HG03342 (cell line): ENCODE data around the gene RHBDD3.
"Not testable (repeated sequence)": the region's sequence is repeated elsewhere in the genome, so short reads cannot be mapped to it uniquely, and the experiment has no call there.

Source experiments
- ATAC-seq: cut with Tn5 transposase; IDR thresholded peaks from one replicate; pipeline ENCODE4 v1.9.1; 2021; ENCODE audit warnings: mild to moderate bottlenecking, moderate library complexity; ENCODE audit not compliant: unreplicated experiment

RHBDD3 gene

GRCh38 chr22:29251981-29252911 lies 15.5 kb downstream of the RHBDD3 start:
- no peak for ATAC-seq

- no peak for ATAC-seq
Observed at GRCh38 chr22:29251265-29251664, 16.5 kb downstream of the RHBDD3 start.

GRCh38 chr22:29247891-29248290 lies 19.9 kb downstream of the RHBDD3 start:
- not testable (repeated sequence) for ATAC-seq

GRCh38 chr22:29245626-29246385 lies 22.0 kb downstream of the RHBDD3 start:
- no peak for ATAC-seq

GRCh38 chr22:29244785-29245625 lies 22.8 kb downstream of the RHBDD3 start:
- no peak for ATAC-seq

GRCh38 chr22:29243874-29244446 lies 23.8 kb downstream of the RHBDD3 start:
- no peak for ATAC-seq

GRCh38 chr22:29240481-29240880 lies 27.3 kb downstream of the RHBDD3 start:
- not testable (repeated sequence) for ATAC-seq

GRCh38 chr22:29233277-29233877 lies 34.4 kb downstream of the RHBDD3 start:
- no peak for ATAC-seq

- no peak for ATAC-seq
Observed at GRCh38 chr22:29231971-29232959, 35.5 kb downstream of the RHBDD3 start.

- ATAC-seq: no peak
Observed at GRCh38 chr22:29230972-29231875, 36.6 kb downstream of the RHBDD3 start.

- ATAC-seq: no peak
Observed at GRCh38 chr22:29226351-29226981, 41.3 kb downstream of the RHBDD3 start.

- no peak for ATAC-seq
Observed at GRCh38 chr22:29225422-29226090, 42.2 kb downstream of the RHBDD3 start.

- no peak for ATAC-seq
Observed at GRCh38 chr22:29224859-29225410, 42.8 kb downstream of the RHBDD3 start.

- ATAC-seq: no peak
Observed at GRCh38 chr22:29224121-29224858, 43.5 kb downstream of the RHBDD3 start.

- no peak for ATAC-seq
Observed at GRCh38 chr22:29219881-29220670, 47.7 kb downstream of the RHBDD3 start.
